Keratinocyte (primary cell): ENCODE data around the gene ROS1. TPM values are rescaled to one million over a fixed set of nuclear protein-coding genes. Genes with fewer than 3 reads are reported as not detected.

Experiments
- DNase-seq: peaks from one replicate; pipeline ENCODE4 v3.0.0-alpha.2; 2011; ENCODE audit warnings: low read depth, missing footprints, low spot score
- FAIRE-seq: peaks from 2 replicates; lab custom pipeline; 2011; peaks lifted over from hg19 to GRCh38; lab: Jason Lieb, UNC
- H2AFZ ChIP-seq: 2 replicates; pipeline ENCODE4 v1.6.0; 2012; ENCODE audit warnings: low read length, control low read depth, inconsistent platforms; ENCODE audit not compliant: control insufficient read depth
- H3K27ac ChIP-seq: 2 replicates; pipeline ENCODE4 v1.5.1; 2011; ENCODE audit warnings: low read length; ENCODE audit not compliant: control insufficient read depth, insufficient read depth
- H3K27me3 ChIP-seq: 3 replicates; pipeline ENCODE4 v1.6.0; 2011; ENCODE audit warnings: low read length; ENCODE audit not compliant: control insufficient read depth, insufficient read depth; ENCODE audit errors: extremely low read depth
- H3K36me3 ChIP-seq, 2 experiments: 2 replicates in 1 of 2; 3 replicates in 1 of 2; pipeline ENCODE4 v1.5.1; 2011; ENCODE audit warnings: low read length in 2 of 2, mild to moderate bottlenecking in 1 of 2; ENCODE audit not compliant: control insufficient read depth in 2 of 2, insufficient read depth in 2 of 2; ENCODE audit errors: extremely low read depth in 1 of 2
- H3K4me1 ChIP-seq: 3 replicates; pipeline ENCODE4 v1.5.1; 2011; ENCODE audit warnings: low read length; ENCODE audit not compliant: control insufficient read depth, insufficient read depth; ENCODE audit errors: extremely low read depth
- H3K4me2 ChIP-seq: 3 replicates; pipeline ENCODE4 v1.6.0; 2011; ENCODE audit warnings: low read depth, low read length; ENCODE audit not compliant: control insufficient read depth, insufficient read depth; ENCODE audit errors: extremely low read depth
- H3K4me3 ChIP-seq, 3 experiments: fragments of 200-600 bp in 1 of 3; sonication (generic) in 1 of 3; 2 replicates in 2 of 3; 3 replicates in 1 of 3; pipeline ENCODE4 v1.5.1; 2011 to 2016; ENCODE audit warnings: low read length in 3 of 3, mild to moderate bottlenecking in 3 of 3, control low read depth in 2 of 3, inconsistent platforms in 1 of 3, low read depth in 1 of 3, mixed read lengths in 1 of 3, mixed run types in 1 of 3, moderate library complexity in 1 of 3; ENCODE audit not compliant: control insufficient read depth in 2 of 3, insufficient read depth in 2 of 3; ENCODE audit errors: extremely low read depth in 1 of 3
- H3K79me2 ChIP-seq: 2 replicates; pipeline ENCODE4 v1.6.0; 2012; ENCODE audit warnings: low read length; ENCODE audit not compliant: control insufficient read depth, insufficient read depth
- H3K9ac ChIP-seq: 3 replicates; pipeline ENCODE4 v1.6.0; 2011; ENCODE audit warnings: low read length; ENCODE audit not compliant: control insufficient read depth, insufficient read depth; ENCODE audit errors: extremely low read depth
- H3K9me1 ChIP-seq: 3 replicates; pipeline ENCODE4 v1.6.0; 2011; ENCODE audit warnings: low read length; ENCODE audit not compliant: control insufficient read depth, insufficient read depth; ENCODE audit errors: extremely low read depth
- H3K9me3 ChIP-seq: 2 replicates; pipeline ENCODE4 v1.5.1; 2012; ENCODE audit warnings: low read depth, low read length; ENCODE audit not compliant: control insufficient read depth
- H4K20me1 ChIP-seq: 3 replicates; pipeline ENCODE4 v1.6.0; 2011; ENCODE audit warnings: low read length; ENCODE audit not compliant: control insufficient read depth, insufficient read depth; ENCODE audit errors: extremely low read depth
- EZH2 ChIP-seq: IDR thresholded peaks from one replicate; pipeline ENCODE4 v1.6.1; 2012; ENCODE audit warnings: inconsistent platforms, mild to moderate bottlenecking, low read length, moderate library complexity
- dilution Hi-C: fragments of 300-500 bp; cut with MboI; formaldehyde crosslinking; loops from one replicate; pipeline ENCODE4 v1.7.0; 2020; ENCODE audit warnings: low sequenced_read_pairs; ENCODE audit not compliant: extremely low pct_ligation_motif_present
- polyA plus RNA-seq, 5 experiments: library from polyadenylated mRNA; depleted of rRNA in 3 of 5; stranded (reverse) in 3 of 5; stranded (forward) in 1 of 5; unstranded in 1 of 5; fragments of >200 nt; gene quantifications; 1 replicate in 1 of 5; 2 replicates in 3 of 5; 3 replicates in 1 of 5; pipeline versions ENCODE4 v1.2.1 to v1.2.3, GENCODE V29; 2011 to 2012; ENCODE audit warnings: missing spikeins in 2 of 5, low read depth in 1 of 5, low replicate concordance in 1 of 5
- TF ChIP-seq, protein P1 (sequence below), 3 experiments: IDR thresholded peaks in 1 of 3; conservative IDR thresholded peaks in 1 of 3; optimal IDR thresholded peaks in 1 of 3; 2 replicates in 2 of 3; 3 replicates in 1 of 3; pipeline versions ENCODE3 to v1.5.1; 2011; ENCODE audit warnings: low read length in 3 of 3, mild to moderate bottlenecking in 3 of 3, moderate library complexity in 2 of 3, control low read depth in 1 of 3, inconsistent platforms in 1 of 3; ENCODE audit not compliant: insufficient read depth in 2 of 3; ENCODE audit errors: extremely low read depth in 1 of 3

ROS1 gene
- polyA plus RNA-seq, 1 donor (not counting 4 experiments of a cell fraction or from before 2014, with no cell fraction given): 0.16 TPM

DNA sequence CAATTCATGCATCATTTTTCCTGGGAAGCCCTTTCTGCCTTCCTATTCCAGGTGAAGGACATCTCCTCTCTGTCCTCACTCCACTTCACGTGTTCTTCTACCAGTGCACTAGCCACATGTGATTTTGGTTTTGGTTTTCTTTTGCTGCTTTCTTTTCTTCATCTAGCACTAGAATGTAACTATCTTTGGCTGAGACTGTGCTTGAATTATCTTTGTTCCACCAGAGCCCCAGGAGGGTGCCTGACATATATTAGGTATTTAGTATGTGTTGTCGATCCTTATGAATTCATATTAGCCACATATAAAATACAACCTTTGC, 80.5 kb downstream of the ROS1 start:
- Histone ChIP-seq H3K79me2 (no peaks in the 10 kb centered on the region), H3K36me3 (no peaks in the 10 kb centered on the region), H3K4me3 (no peak overlapping the region), H3K4me1 (no peaks in the 10 kb centered on the region), H3K4me2 (no peak overlapping the region), H3K9me1 (no peaks in the 10 kb centered on the region), H3K27me3 (no peaks in the 10 kb centered on the region), H2AFZ (no peak overlapping the region), H3K9me3 (no peaks in the 10 kb centered on the region), H4K20me1 (no peaks in the 10 kb centered on the region), H3K27ac (no peak overlapping the region), H3K9ac (no peak overlapping the region)
- TF ChIP-seq, protein P1, sequence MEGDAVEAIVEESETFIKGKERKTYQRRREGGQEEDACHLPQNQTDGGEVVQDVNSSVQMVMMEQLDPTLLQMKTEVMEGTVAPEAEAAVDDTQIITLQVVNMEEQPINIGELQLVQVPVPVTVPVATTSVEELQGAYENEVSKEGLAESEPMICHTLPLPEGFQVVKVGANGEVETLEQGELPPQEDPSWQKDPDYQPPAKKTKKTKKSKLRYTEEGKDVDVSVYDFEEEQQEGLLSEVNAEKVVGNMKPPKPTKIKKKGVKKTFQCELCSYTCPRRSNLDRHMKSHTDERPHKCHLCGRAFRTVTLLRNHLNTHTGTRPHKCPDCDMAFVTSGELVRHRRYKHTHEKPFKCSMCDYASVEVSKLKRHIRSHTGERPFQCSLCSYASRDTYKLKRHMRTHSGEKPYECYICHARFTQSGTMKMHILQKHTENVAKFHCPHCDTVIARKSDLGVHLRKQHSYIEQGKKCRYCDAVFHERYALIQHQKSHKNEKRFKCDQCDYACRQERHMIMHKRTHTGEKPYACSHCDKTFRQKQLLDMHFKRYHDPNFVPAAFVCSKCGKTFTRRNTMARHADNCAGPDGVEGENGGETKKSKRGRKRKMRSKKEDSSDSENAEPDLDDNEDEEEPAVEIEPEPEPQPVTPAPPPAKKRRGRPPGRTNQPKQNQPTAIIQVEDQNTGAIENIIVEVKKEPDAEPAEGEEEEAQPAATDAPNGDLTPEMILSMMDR (optimal IDR thresholded peaks at IDR 0.05 in 1 of 3, IDR thresholded peaks at IDR 0.05 in 1 of 3, conservative IDR thresholded peaks at IDR 0.05 in 1 of 3; ENCODE audit: extremely low read depth in 1 of 3, insufficient read depth in 2 of 3, low read length in 3 of 3): no peak
- TF ChIP-seq EZH2: no peak
- DNase-seq: no peak
- FAIRE-seq: no peak
- dilution Hi-C loops: no loop called here

DNA sequence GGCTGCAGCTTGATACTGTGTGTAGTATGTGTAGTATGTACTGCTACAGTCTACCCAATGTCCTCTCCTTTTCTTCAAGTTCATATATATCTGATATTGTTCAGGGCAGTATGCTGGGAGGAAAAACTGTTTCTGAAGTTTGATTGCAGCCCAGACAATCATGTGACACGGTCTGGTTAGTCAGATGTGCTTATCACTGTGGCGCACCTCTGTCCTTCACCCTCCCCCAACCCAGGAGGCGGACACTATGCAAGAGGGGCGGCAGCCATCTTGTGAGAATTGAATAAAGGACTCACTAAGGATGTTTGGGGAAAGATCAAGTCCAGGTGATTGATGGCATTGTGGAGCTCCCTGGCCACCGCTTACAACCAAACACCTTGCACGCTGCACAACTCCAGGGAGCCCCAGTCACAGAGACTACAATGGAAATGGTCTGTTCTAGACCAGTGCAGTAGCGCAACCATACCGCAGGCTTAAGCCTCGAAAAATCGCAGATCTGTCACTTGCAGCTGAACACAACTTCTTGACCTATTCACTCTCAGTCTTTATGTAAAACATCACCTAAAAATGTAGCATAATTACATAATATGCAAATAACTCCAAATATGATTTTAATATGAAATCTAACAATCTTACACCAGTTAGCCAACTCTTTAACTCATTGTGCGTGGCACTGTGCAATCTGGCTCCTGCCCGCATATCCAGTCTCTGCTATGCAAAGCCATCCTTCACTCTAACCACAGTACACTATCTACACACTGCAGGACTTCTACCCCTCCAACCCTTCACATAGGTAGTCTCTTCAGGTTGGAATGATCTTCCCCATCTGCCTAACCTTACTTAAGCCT, 81.1 kb downstream of the ROS1 start:
- H3K9me1 ChIP-seq: no peaks in the 10 kb centered on the region
- no peak overlapping the region for H3K4me3 ChIP-seq
- no peaks in the 10 kb centered on the region for H3K9me3 ChIP-seq
- FAIRE-seq (no peak), DNase-seq (no peak)
- no peak for TF ChIP-seq EZH2
- TF ChIP-seq, protein P1 (optimal IDR thresholded peaks at IDR 0.05 in 1 of 3, IDR thresholded peaks at IDR 0.05 in 1 of 3, conservative IDR thresholded peaks at IDR 0.05 in 1 of 3; ENCODE audit: extremely low read depth in 1 of 3, insufficient read depth in 2 of 3, low read length in 3 of 3): no peak
- no peaks in the 10 kb centered on the region for H3K36me3 ChIP-seq
- no peak overlapping the region for H2AFZ ChIP-seq
- no peaks in the 10 kb centered on the region for H3K4me1 ChIP-seq
- no peaks in the 10 kb centered on the region for H3K27me3 ChIP-seq
- no peak overlapping the region for H3K4me2 ChIP-seq
- no peaks in the 10 kb centered on the region for H4K20me1 ChIP-seq
- no peak overlapping the region for H3K27ac ChIP-seq
- dilution Hi-C loops: no loop called here
- no peaks in the 10 kb centered on the region for H3K79me2 ChIP-seq
- H3K9ac ChIP-seq: no peak overlapping the region
